Tibial nerve (tissue), 4 donors: ENCODE measurements around the gene KIF3A. TPM values are rescaled to one million over a fixed set of nuclear protein-coding genes. Genes with fewer than 3 reads are reported as not detected.

ENCODE experiments used
- DNase-seq, 2 donors: peaks; one replicate each; pipeline ENCODE4 v3.0.0-alpha.2; 2019; ENCODE audit warnings: low spot score in 2 of 2
- H3K27ac ChIP-seq, 4 donors: fragments of 200-600 bp; sonication (generic) in 3 of 4; one replicate each; pipeline ENCODE4 v1.5.1; 2017 to 2019; ENCODE audit warnings: mild to moderate bottlenecking in 1 of 4
- H3K27me3 ChIP-seq, 2 donors: fragments of 200-600 bp; sonication (generic) in 1 of 2; one replicate each; pipeline versions ENCODE4 v1.5.1 to v1.6.0; 2017 to 2019
- H3K36me3 ChIP-seq, 3 donors: fragments of 200-600 bp; sonication (generic); one replicate each; pipeline ENCODE4 v1.5.1; 2018 to 2019
- H3K4me1 ChIP-seq, 4 donors: fragments of 200-600 bp; sonication (generic) in 3 of 4; one replicate each; pipeline ENCODE4 v1.5.1; 2017 to 2019
- H3K4me3 ChIP-seq, 4 donors: fragments of 200-600 bp; sonication (generic) in 3 of 4; one replicate each; pipeline ENCODE4 v1.5.1; 2017 to 2019; ENCODE audit warnings: mild to moderate bottlenecking in 1 of 4, moderate library complexity in 1 of 4
- H3K9me3 ChIP-seq, 4 donors: fragments of 200-600 bp; sonication (generic) in 3 of 4; one replicate each; pipeline ENCODE4 v1.5.1; 2017 to 2019
- EP300 ChIP-seq, 2 donors: sonication (generic); formaldehyde crosslinking; IDR thresholded peaks; one replicate each; pipeline ENCODE4 v1.6.1; 2017; ENCODE audit warnings: antibody characterized with exemption in 2 of 2, mild to moderate bottlenecking in 1 of 2
- POLR2A ChIP-seq, 2 donors: fragments of 450-650 bp; IDR thresholded peaks; one replicate each; pipeline ENCODE4 v1.6.1; 2017; ENCODE audit warnings: antibody characterized with exemption in 2 of 2, mild to moderate bottlenecking in 2 of 2, moderate library complexity in 2 of 2
- WGBS, 2 donors: methylation state at CpG; one replicate each; pipeline ENCODE4 v1.1.5; 2018; 5-methylcytosine and 5-hydroxymethylcytosine counted together
- total RNA-seq, 4 donors: library from RNA; depleted of rRNA; stranded (reverse); fragments of >200 nt; gene quantifications; one replicate each; pipeline ENCODE4 v1.1.0, GENCODE V29; 2016
- TF ChIP-seq, protein P1 (sequence below), 5 experiments: fragments of 200-600 bp in 3 of 5; fragments of 450-650 bp in 2 of 5; sonication (generic) in 3 of 5; IDR thresholded peaks; one replicate each; pipeline ENCODE4 v1.5.1; 2016 to 2019; ENCODE audit warnings: antibody characterized with exemption in 5 of 5, mild to moderate bottlenecking in 3 of 5, moderate library complexity in 2 of 5

The KIF3A gene
- total RNA-seq, 4 donors from 2014 or later, result 8.4 to 11.6 (median 10.7) TPM

DNA sequence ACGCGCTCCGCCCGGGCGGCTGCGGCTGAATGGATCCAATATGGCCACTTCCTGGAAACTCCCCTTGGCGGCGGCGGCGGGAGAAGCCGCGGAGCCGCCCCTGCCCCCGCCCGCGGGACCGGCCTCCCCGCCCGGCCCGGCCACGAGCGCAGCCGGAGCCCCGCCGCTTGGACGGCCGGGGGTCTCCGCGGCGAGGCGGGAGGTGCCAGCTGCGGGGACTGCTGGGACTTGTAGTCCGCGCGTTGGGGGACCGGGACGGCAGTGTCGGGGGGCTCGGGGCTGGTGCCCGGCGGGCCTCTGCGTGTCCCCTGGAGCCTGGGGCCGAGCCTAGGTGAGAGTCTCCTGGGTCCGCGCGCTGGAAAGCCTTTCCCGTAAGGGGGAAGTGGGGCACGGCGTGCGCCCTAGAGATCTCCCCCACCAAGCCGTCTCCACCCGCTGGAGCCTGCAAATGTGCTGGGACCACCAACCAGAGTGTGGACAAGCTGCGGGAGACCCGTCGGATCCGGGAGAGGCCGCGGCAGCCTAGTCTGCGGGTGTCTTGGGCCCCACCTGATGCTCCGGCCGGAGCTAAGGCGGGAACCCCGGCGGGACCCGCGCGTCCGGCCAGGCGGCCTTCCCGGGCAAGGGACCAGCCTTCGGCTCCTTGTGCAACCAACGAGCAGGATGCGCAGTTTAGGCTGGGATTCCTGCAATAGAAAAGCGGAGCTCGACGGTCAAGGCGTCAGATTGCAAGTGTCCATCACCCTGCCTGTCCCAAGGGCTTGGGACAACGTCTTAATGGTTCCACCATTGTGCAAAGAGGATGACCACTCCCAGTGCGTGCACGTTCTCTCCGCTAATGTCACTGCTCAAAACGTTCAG, 40.1 kb upstream of the KIF3A start, which contains the start of gene SEPTIN8:
SEPTIN8 (minus strand) TSS at position 31 of the 861 bp plus-strand sequence. CDS start 102 bp downstream, outside the sequence.
- peaks cover 0 to 49% (median 12%) of the 10 kb centered on the region in 4 donors for H3K4me1 ChIP-seq

DNA sequence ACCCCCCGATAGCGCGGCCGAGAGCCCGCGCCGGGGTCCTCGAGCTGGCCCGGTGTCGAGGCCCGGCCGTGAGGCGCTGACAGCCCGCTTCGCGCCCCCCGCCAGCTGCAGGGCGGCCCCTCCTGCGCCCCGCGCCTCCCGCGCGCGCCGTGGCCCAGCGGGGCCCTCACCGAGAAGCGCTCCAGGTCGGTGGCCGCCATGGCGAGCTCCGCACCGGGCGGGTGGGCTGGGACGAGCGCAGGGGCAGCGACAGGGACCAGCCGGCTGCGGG, 39.5 kb upstream of the KIF3A start:
- DNase-seq, result no peak
- no peaks in the 10 kb centered on the region for H3K27me3 ChIP-seq
- no CpG with 5 or more reads among the region's 40 CpGs for WGBS, 2 donors
- peak overlapping the region; percentile 72 to 88 (median 83) for H3K27ac ChIP-seq
- H3K9me3 ChIP-seq, result no peaks in the 10 kb centered on the region
- no peak for TF ChIP-seq POLR2A (IDR thresholded peaks at IDR 0.05)
- TF ChIP-seq EP300 (IDR thresholded peaks at IDR 0.05), result no peak
- TF ChIP-seq, protein P1, sequence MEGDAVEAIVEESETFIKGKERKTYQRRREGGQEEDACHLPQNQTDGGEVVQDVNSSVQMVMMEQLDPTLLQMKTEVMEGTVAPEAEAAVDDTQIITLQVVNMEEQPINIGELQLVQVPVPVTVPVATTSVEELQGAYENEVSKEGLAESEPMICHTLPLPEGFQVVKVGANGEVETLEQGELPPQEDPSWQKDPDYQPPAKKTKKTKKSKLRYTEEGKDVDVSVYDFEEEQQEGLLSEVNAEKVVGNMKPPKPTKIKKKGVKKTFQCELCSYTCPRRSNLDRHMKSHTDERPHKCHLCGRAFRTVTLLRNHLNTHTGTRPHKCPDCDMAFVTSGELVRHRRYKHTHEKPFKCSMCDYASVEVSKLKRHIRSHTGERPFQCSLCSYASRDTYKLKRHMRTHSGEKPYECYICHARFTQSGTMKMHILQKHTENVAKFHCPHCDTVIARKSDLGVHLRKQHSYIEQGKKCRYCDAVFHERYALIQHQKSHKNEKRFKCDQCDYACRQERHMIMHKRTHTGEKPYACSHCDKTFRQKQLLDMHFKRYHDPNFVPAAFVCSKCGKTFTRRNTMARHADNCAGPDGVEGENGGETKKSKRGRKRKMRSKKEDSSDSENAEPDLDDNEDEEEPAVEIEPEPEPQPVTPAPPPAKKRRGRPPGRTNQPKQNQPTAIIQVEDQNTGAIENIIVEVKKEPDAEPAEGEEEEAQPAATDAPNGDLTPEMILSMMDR (IDR thresholded peaks at IDR 0.05), result no peak
- H3K4me3 ChIP-seq, result peak overlapping the region; percentile 74 to 89 (median 86)
- no peaks in the 10 kb centered on the region for H3K36me3 ChIP-seq
- H3K4me1 ChIP-seq, result peaks cover 0 to 54% (median 12%) of the 10 kb centered on the region in 4 donors

More for the DNA sequence above, 40.1 kb upstream of the KIF3A start, which contains the start of gene SEPTIN8:
- H3K27me3 ChIP-seq, result no peaks in the 10 kb centered on the region
- 2 to 4% methylated on average over 15 to 41 of the region's 82 CpGs for WGBS, 2 donors
- H3K36me3 ChIP-seq, result no peaks in the 10 kb centered on the region
- H3K27ac ChIP-seq, result peak within 1 kb of the TSS; percentile 72 to 88 (median 83)
- peak in 1 of 2 donors; percentile 39 for DNase-seq
- TF ChIP-seq, protein P1 (IDR thresholded peaks at IDR 0.05), result peak in 1 of 5 experiments; percentile 36
- TF ChIP-seq EP300 (IDR thresholded peaks at IDR 0.05) (no peak), POLR2A (IDR thresholded peaks at IDR 0.05) (no peak)
- peak within 1 kb of the TSS; percentile 74 to 89 (median 86) for H3K4me3 ChIP-seq
- H3K9me3 ChIP-seq, result no peaks in the 10 kb centered on the region

DNA sequence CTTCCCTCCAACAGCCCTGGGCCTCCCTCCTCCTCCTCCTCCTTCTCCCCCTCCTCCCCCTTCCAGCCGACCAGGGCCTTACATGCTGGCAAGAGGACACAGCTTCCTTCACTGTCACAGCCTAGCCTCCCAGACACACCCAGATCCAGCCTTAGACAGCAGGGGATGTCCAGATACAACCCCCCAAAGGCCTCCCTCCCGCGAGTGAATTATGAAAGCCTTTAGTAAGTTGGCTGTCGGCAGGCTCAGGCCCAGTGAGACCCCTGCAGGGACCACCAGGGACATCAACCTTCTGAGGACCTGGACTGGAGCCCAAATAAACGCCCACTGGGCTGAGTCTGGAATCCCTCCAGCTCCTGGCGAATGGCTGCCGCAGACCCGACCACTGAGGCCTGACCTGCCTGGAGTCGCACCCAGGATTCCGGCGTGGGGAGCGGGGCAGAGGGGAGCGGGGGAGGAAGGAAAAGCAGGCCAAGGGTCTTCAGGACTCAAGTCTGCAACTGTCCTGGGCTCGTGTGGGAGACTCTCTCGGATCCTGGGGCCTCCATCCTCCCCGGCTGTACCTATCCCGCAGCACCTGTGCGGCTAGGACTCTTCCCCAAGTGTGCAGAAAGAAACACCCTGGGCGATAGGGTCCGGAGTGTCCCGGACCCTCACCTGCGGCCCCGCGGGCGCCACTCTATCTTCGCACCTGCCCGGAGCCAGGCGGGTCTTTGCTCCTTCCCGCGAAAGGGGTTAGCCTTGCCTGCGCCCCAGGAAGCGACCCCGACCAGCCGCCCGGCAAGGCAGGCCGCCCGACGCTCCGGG, 39.0 kb upstream of the KIF3A start:
- DNase-seq, result no peak
- H3K27ac ChIP-seq, result peak overlapping the region; percentile 72 to 88 (median 83)

DNA sequence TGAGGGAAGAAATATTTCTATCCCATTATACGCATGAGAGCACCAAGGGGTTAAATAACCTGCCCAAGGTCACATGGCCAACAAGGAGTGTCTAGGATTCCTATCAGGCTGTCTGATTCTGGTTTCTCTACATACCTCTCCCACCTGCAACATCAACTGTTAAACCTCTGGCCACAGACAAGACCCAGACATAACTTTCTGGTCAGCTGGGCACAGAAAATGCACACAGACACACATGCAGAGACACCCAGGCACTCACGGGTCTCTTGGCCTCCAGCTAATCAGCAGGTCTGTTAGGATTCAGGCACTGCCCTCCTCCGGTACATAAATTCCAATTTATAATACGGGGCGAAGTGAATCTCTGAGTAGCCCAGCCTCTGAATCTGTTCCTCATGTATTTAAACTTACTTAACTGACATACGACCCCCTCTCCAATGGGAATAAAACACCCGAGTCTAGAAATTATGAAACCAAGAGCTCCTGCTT, 38.2 kb upstream of the KIF3A start:
- Histone ChIP-seq H3K4me3 (peak overlapping the region in 2 of 4 donors; percentile 74 to 87), H3K4me1 (peaks cover 0 to 68% (median 12%) of the 10 kb centered on the region in 4 donors)

More for the DNA sequence above, 39.0 kb upstream of the KIF3A start:
- Histone ChIP-seq H3K36me3 (no peaks in the 10 kb centered on the region), H3K4me3 (peak overlapping the region; percentile 74 to 89 (median 86)), H3K9me3 (no peaks in the 10 kb centered on the region), H3K4me1 (peaks cover 0 to 60% (median 12%) of the 10 kb centered on the region in 4 donors), H3K27me3 (no peaks in the 10 kb centered on the region)
- 0 to 2% methylated on average over 13 to 21 of the region's 39 CpGs for WGBS, 2 donors
- TF ChIP-seq POLR2A (IDR thresholded peaks at IDR 0.05), result no peak
- TF ChIP-seq EP300 (IDR thresholded peaks at IDR 0.05), result no peak
- TF ChIP-seq, protein P1 (IDR thresholded peaks at IDR 0.05), result no peak

More for the DNA sequence above, 38.2 kb upstream of the KIF3A start:
- TF ChIP-seq EP300 (IDR thresholded peaks at IDR 0.05) (no peak), POLR2A (IDR thresholded peaks at IDR 0.05) (no peak)
- TF ChIP-seq, protein P1 (IDR thresholded peaks at IDR 0.05), result no peak
- no peaks in the 10 kb centered on the region for H3K9me3 ChIP-seq
- DNase-seq, result no peak
- peak overlapping the region in 3 of 4 donors; percentile 80 to 88 (median 86) for H3K27ac ChIP-seq
- H3K36me3 ChIP-seq, result no peaks in the 10 kb centered on the region
- 47 to 50% methylated on average over 7 of the region's 7 CpGs for whole genome bisulfite sequencing, 2 donors
- H3K27me3 ChIP-seq, result no peaks in the 10 kb centered on the region
